Measurements from ENCODE around the gene MXI1. TPM values are rescaled to one million over a fixed set of nuclear protein-coding genes. Genes with fewer than 3 reads are reported as not detected.
"Not testable (repeated sequence)": the region's sequence is repeated elsewhere in the genome, so short reads cannot be mapped to it uniquely, and the experiment has no call there.

MXI1 gene
- total RNA-seq, 1 donor from 2014 or later = 81.6 TPM

GRCh38 chr10:110313674-110314073, 106.3 kb downstream of the MXI1 start:
- no peak for DNase-seq (ENCODE audit: low spot score)

- no peak for DNase-seq (ENCODE audit: low spot score)
Measured at GRCh38 chr10:110317866-110318850, 110.8 kb downstream of the MXI1 start.

DNA sequence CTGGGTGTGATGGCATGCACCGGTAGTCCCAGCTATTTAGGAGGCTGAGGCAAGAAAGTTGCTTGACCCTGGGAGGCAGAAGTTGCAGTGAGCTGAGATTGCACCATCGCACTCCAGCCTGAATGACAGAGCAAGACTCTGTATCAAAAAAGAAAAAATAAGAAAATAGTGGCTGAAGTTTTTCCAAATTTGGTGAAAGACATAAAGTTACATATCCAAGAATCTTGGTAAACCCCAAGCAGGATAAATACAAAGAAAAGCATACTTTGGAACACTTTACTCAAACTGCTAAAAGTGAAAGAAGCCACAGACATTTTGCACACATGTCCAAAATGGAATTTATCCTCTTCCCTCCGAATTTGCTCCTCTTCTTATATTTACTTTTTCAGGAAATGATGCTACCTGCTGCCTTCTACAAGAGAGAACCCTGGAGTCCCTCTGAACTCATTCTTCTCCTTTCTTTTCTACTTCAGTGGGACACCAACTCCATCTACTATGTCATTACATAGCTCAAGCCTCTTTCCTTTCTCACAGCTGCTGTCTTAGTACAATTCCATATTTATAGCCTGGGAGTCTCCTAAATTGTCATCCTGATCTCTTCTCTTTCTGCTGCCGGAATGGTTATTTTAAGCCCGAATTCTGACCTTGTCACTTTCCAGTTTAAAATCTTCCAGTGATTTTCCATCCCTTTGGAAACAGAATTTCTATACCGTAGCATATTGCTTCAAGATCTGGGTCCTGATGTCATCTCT, 114.6 kb downstream of the MXI1 start:
- DNase-seq (ENCODE audit: low spot score) = no peak

GRCh38 chr10:110323503-110323902, 116.1 kb downstream of the MXI1 start:
- DNase-seq (ENCODE audit: low spot score) = no peak

DNA sequence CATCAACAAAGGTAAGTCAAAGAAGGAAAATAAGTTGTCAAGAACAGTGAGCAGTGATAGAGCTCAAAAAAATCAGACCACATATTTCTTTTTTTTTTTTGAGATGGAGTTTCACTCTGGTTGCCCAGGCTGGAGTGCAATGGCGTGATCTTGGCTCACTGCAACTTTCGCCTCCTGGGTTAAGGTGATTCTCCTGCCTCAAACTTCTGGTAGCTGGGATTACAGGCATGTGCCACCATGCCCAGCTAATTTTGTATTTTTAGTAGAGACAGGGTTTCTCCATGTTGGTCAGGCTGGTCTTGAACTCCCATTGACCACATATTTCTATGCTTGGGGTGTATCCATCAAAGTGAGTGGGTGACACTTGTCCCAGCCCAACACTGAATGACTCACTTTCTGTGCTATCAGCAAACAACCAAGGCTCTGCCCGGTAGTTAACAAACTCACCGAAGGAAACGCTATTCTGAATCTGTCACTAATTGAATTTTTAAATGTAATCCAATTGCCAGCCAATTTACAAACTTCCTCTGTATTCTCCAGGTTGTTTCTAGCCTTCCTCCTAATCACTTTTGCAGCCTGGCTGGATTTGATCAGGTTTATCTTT, 116.9 kb downstream of the MXI1 start:
- no peak for DNase-seq (ENCODE audit: low spot score)

DNA sequence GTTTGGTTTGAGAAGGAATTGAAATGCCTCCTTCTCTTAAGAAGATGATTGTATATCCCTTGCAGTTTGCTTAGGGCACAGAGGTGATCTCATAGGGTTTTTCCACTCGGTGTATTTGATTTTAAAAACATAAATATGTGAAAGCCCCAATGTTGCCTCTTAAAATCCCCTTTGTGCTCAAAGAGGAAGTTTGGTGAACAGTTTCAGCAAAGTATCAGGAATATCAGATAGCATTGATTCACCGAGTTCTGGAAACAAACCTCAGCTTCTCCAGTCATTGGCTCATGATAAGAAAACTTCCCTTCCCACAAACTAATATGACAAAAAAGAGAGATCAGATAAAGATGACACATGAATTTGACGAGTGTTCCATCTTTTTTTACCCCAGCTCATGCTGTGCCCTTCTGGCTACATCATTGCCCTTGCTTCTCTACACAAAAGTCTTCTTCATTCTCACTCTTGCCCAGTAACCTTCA, 117.4 kb downstream of the MXI1 start:
- DNase-seq (ENCODE audit: low spot score) = no peak

- no peak for DNase-seq (ENCODE audit: low spot score)
Measured at GRCh38 chr10:110326351-110327032, 119.1 kb downstream of the MXI1 start.

DNA sequence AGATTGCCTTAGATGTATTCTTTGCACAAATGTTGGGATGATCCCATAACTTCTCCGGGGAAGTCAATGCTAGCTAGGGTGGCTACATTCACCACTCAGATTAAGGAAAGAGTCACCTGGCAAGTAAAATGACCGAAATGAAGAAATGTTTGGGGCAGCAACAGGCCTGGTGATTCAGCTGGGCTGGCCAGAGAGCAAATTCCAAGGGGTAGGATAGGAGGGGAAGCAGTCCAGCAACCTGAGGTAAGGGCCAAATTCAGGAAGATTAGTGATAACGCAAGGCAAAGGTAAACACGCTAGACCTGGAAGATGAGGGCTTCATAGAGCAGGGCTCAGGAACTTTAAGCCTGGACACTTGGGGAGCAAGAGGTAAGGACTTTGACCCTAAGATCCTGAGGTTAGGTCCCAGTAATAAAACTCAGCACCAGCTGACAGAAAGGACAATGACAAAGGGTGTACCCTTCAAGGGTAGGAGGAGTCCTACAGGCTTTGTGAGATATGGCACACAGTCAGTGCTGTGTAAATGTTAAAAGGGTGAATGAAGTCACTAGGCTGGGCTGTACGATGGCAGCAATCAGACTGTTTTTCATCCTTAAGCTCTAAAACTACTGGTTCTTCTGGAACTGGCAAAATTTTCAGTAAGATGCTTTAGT, 120.0 kb downstream of the MXI1 start:
- DNase-seq (ENCODE audit: low spot score) = no peak

DNA sequence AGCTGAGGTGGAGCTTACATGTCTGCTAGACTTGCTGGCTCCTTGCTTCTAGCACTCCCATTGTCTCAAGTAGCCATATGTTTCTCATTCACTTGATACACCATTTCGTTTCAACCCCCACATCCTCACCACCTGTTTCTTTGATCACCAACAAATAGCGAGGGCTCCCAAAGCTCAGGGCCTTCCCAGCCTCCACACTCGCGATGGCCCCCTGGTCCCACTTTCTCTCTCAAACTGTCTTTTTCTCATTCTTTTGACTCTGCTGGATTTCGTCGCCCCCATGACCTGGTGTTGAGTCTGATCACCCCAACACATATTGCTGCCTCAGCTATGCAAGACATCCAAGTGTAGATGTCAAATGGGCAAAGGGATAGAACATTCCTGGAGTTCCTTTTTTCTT, 123.3 kb downstream of the MXI1 start:
- no peak for DNase-seq (ENCODE audit: low spot score)

DNA sequence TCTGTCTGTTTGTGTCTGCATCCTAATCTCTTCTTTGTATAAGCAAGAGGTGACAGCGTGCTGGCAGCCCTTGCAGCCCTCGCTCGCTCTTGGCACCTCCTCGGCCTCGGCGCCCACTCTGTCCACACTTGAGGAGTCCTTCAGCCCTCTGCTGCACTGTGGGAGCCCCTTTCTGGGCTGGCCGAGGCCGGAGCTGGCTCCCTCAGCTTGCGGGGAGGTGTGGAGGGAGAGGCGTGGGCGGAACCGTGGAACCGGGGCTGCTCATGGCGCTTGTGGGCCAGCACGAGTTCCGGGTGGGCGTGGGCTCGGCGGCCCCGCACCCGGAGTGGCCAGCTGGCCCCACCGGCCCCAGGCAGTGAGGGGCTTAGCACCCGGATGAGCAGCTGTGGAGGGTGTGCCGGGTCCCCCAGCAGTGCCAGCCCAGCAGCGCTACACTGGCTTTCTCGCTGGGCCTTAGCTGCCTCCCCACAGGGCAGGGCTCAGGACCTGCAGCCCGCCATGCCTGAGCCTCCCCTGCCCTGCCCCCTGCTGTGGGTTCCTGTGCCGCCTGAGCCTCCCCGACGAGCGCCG, 123.9 kb downstream of the MXI1 start:
- not testable (repeated sequence) for DNase-seq (ENCODE audit: low spot score)

DNA sequence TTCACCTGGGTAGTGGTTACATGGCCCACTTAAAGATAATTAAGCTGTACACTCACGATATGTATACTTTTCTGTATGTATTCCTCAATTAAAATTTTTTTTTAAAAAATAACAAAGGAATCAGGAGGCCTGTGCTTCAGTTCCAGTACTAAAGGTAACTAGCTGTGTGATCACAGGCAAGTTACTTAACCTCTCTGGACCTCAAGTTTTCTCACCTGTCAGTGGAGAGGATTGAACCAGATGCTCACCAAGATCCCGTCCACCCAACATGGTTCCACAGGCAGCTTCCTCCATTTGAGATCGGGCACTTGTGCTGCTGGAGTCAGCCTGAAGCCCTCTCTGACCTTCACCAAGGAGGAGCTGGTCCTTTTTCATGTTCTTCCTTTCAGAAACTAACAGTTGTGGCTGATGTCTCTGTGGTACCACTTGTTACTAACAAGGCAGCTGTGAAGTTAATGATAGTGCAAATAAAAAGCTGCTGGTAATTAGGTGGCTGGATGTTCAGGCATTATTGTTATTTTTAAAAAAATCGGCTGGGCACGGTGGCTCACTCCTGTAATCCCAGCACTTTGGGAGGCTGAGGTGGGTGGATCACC, 126.8 kb downstream of the MXI1 start:
- no peak for DNase-seq (ENCODE audit: low spot score)

- no peak for DNase-seq (ENCODE audit: low spot score)
Measured at GRCh38 chr10:110335314-110336064, 128.1 kb downstream of the MXI1 start.

- peak; percentile 88 for DNase-seq (ENCODE audit: low spot score)
Measured at GRCh38 chr10:110336111-110336721, 128.8 kb downstream of the MXI1 start.

Other genes with a start within 250 kb of the MXI1 start
- gene ADD3, start 199.6 kb upstream of the MXI1 start, total RNA-seq (ENCODE audit: insufficient read depth, low replicate concordance) = 64.8 TPM
- gene SMNDC1, start 97.3 kb downstream of the MXI1 start, total RNA-seq (ENCODE audit: insufficient read depth, low replicate concordance) = 17.1 TPM

Measured in umbilical cord (tissue), 2 donors.